IPS-15b (cell line): Measurements from ENCODE around the gene SETD1A.

Source experiments
- H3K27me3 ChIP-seq: one replicate; pipeline ENCODE4 v1.6.1; 2013; ENCODE audit warnings: low read length; ENCODE audit not compliant: control insufficient read depth, insufficient read depth
- H3K36me3 ChIP-seq: one replicate; pipeline ENCODE4 v1.6.1; 2013; ENCODE audit warnings: low read length; ENCODE audit not compliant: control insufficient read depth, insufficient read depth
- H3K4me1 ChIP-seq: one replicate; pipeline ENCODE4 v1.6.1; 2013; ENCODE audit warnings: mild to moderate bottlenecking, low read length; ENCODE audit not compliant: control insufficient read depth, insufficient read depth
- H3K4me3 ChIP-seq: one replicate; pipeline ENCODE4 v1.5.1; 2013; ENCODE audit warnings: low read depth, low read length
- H3K9ac ChIP-seq: one replicate; pipeline ENCODE4 v1.6.1; 2013; ENCODE audit warnings: low read depth, mild to moderate bottlenecking, low read length
- H3K9me3 ChIP-seq: one replicate; pipeline ENCODE4 v1.6.1; 2013; ENCODE audit warnings: mild to moderate bottlenecking, low read length; ENCODE audit not compliant: control insufficient read depth, insufficient read depth

Gene SETD1A

DNA sequence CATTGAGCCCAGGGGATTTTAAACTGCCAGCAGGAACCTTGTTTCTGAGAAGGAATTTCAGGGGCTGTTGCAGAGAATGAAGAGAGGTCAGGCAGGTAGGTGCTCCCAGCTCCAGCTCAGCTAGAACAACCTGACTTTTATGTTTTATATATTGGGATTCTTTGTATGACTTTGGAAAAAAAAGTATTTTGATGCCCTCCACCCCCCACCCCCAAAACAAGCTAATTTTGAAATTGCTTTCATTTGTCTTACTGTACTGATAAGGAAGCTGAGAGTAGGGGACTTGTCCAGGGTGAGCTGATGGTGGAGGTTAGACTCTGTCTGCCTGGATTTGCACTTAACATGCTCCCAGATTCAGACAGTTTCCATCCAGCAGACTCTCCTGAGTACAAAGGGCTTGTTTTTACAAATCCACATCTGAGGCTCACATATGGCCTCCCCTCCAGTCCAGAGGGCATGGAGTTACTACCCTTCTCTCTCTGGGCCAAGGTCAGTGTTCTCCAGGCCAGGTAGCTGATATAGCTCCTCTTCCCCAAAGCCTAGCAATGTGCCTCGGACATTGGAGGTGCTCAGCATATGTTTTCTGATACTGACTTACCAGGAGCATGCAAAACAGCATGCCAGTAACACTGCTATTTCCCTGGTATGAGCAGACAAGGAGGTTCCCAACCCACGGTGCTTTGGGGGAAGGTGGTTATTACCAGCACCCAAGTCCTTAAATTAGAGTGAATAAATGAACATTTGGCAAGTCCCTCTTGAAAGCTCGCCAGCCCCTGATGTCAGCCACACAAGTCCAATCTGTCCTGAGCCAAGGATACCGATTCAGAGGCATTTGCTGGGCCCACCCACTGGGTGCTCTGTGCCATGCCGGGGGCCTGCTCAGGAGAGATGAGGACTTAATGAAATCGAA is 41.6 kb downstream of the SETD1A start:
- Histone ChIP-seq H3K4me1 (peaks cover 12% of the 10 kb centered on the region), H3K4me3 (no peak overlapping the region), H3K9ac (no peak overlapping the region), H3K9me3 (no peaks in the 10 kb centered on the region), H3K27me3 (no peaks in the 10 kb centered on the region), H3K36me3 (no peaks in the 10 kb centered on the region)

DNA sequence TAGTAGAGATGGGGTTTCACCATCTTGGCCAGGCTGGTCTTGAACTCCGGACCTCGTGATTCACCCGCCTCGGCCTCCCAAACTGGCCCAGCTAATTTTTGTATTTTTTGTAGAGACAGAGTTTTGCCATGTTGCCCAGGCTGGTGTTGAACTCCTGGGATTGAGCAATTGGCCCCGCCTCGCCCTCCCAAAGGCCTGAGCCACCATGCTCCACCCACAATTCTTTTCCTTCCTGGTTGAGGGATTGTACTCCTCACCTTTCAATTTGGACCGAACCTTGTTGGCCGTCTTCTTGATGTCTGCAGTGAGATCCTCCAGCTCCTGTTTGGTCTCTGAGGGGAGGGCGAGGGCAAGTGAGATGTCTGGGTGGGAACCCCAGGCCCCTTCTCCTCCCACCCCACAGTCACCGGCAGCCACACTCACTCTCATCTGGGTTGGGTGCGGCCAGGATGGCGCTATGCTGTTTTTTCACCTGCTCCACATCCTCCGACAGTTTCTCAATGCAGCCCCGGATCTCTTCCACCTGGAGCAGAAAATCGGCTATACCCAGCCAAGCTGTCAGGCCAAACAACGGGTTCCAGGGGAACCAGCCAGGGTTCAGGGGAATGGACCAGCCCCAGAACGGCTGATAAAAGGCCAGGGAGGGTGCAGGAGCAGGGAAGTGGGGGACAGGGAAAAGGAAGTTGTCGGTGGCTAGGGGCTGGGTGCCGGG is 43.3 kb downstream of the SETD1A start:
- Histone ChIP-seq H3K4me1 (peaks cover 12% of the 10 kb centered on the region), H3K36me3 (no peaks in the 10 kb centered on the region), H3K9me3 (no peaks in the 10 kb centered on the region), H3K9ac (no peak overlapping the region), H3K4me3 (no peak overlapping the region), H3K27me3 (no peaks in the 10 kb centered on the region)

DNA sequence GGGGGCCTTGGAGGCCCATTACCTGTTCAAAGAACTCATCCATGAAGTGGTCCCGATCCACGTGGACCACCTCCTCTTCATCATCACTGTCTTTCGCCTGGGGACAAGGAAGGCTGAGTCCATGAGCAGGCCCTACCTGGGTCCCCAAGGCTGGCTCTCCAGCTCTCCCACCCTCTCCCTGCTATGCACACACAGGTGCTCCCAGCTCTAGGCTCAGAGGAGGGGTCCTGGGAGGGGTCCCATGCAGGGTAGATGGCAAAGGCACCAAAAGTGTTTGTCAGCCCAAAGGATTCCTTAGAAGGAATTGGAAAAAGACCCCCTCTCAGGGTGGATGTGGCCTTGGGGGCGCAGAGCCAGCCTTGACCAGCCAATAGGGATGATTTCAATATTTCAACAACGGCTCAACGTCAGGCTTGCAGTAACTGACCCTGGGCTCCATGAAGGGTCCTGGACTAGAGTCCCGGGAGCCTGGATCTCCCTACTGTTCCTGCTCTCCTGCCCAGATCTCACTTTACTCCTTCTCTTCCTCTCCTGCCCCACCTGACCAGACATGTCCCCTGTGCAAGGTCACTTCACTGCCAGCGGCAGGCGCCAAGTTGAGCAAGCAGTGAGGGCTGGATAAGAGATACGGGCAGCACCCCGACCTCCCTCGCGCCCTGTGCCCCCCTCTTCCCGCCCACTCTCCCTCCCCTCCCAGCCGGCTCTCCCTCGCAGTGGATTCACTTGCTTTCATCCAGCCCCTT is 44.1 kb downstream of the SETD1A start:
- Histone ChIP-seq H3K36me3 (no peaks in the 10 kb centered on the region), H3K4me3 (no peak overlapping the region), H3K4me1 (peaks cover 12% of the 10 kb centered on the region), H3K9ac (no peak overlapping the region), H3K27me3 (no peaks in the 10 kb centered on the region), H3K9me3 (no peaks in the 10 kb centered on the region)

DNA sequence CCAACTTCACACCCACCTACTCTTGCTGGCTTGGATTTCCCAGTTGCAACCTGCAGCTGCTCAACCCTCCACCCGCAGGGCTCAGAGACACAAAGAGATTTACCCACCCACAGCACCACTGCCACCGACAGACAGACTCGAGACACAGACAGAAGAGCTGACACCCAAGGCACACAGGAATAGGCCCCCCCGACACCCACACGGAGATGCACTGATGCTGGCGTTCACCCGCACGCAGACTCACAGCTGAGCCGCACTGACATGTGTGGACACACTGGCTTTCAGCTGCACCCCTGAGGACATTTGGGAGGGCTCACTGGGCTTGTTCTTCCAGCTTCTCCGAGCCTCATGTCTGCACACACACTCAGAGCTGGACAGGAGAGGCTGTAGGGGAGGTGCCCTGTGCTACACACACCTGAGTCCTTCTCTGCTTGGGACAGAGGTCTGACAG is 44.7 kb downstream of the SETD1A start:
- Histone ChIP-seq H3K9me3 (no peaks in the 10 kb centered on the region), H3K9ac (no peak overlapping the region), H3K36me3 (no peaks in the 10 kb centered on the region), H3K27me3 (no peaks in the 10 kb centered on the region), H3K4me1 (peaks cover 12% of the 10 kb centered on the region), H3K4me3 (no peak overlapping the region)

DNA sequence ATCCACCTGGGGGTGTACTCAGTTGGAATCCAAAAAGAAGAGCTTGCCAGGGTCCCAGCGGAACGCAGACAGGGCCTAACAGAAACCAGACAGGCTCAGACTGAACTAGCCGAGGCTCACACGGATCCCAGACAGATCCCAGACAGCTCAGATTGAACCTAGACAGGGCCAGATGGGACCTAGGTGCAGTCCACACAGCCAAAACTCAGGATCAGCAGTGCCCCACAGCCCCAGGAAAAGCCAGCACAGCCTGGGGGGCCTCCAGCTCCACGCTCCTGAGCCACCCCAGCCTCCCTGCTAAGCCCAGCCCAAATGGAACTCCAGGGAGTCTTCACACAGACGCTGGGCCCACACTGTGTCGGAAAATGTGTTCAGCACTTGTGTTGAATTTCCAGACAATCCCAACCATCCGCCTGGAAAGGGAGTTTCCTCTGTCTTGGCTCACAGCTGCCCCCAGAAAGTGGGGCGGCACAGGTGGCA is 45.3 kb downstream of the SETD1A start:
- H3K27me3 ChIP-seq, result no peaks in the 10 kb centered on the region
- H3K9ac ChIP-seq, result no peak overlapping the region
- H3K36me3 ChIP-seq, result no peaks in the 10 kb centered on the region
- H3K9me3 ChIP-seq, result no peaks in the 10 kb centered on the region
- no peak overlapping the region for H3K4me3 ChIP-seq
- peaks cover 8% of the 10 kb centered on the region for H3K4me1 ChIP-seq

DNA sequence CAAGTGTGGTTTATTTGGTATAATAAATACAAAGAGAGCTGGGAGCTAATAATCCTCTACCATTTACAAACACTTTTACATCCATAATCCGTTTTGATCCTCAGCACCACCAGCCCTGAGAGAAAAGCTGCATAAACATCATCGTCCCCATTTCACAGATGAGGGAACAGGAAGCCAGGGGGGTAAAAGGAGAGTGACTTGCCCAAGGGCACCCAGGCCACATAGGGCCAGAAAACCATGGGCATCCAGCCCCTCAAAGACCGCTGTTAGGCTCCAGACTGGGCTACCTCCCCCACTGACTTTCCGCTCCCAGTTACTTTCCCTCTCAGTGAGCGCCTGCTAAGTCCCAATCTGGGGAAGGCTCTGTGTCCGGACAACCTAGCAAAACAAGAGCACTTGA is 46.2 kb downstream of the SETD1A start:
- Histone ChIP-seq H3K9ac (no peak overlapping the region), H3K4me3 (no peak overlapping the region), H3K27me3 (no peaks in the 10 kb centered on the region), H3K4me1 (no peaks in the 10 kb centered on the region), H3K36me3 (no peaks in the 10 kb centered on the region), H3K9me3 (no peaks in the 10 kb centered on the region)

DNA sequence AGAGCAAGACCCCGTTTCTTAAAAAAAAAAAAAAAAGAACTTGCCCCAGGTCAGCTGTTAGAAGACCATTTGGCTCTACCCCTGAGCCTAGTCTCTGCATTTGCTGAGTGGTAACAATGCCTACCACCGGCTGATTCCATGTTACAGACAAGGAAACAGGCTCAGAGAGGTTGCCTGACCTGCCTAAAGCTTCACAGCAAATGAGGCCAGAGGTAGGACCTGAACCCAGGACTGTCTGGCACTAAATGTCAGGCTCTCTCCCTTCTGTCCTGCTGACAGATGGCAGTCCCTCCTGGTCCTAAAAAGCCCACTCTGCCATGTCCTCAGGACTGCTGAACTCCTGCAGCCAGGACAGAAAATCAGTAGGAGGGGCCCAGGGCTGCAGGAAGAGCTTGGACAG is 47.1 kb downstream of the SETD1A start:
- Histone ChIP-seq H3K27me3 (no peaks in the 10 kb centered on the region), H3K4me3 (no peak overlapping the region), H3K4me1 (no peaks in the 10 kb centered on the region), H3K36me3 (no peaks in the 10 kb centered on the region), H3K9ac (no peak overlapping the region), H3K9me3 (no peaks in the 10 kb centered on the region)

DNA sequence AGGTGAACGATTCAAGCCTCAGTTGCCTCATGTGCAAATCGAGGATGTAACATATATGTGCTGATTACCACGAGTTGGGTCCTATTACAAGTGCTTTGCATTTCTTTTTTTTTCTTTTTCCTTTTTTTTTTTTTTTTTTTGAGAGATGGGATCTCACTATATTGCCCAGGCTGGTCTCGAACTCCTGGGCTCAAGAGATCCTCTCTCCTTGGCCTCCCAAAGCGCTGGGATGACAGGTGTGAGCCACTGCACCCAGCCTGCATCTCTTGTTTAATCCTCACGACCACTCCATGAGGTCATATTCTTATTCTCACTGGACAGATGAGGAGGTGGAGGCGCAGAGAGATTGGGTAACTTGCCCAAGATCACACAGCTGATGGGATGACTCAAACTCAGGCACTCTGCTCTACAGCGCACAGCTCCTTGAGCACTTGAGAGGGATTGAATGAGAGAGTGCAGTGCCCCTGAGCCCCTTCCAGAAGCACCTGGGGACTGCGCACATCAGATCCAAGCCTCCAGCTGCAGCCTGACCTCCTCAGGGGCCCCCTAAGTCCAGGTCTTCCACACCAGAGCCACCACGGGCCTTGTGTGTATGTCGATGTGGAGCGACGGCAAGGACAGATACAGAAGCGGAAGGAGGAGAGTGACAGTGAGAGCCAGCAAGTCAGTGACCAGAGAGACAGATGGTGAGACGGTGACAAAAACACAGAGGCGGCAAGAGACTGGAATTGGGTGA is 48.0 kb downstream of the SETD1A start:
- Histone ChIP-seq H3K9me3 (no peaks in the 10 kb centered on the region), H3K4me1 (no peaks in the 10 kb centered on the region), H3K4me3 (no peak overlapping the region), H3K27me3 (no peaks in the 10 kb centered on the region), H3K36me3 (no peaks in the 10 kb centered on the region), H3K9ac (no peak overlapping the region)

DNA sequence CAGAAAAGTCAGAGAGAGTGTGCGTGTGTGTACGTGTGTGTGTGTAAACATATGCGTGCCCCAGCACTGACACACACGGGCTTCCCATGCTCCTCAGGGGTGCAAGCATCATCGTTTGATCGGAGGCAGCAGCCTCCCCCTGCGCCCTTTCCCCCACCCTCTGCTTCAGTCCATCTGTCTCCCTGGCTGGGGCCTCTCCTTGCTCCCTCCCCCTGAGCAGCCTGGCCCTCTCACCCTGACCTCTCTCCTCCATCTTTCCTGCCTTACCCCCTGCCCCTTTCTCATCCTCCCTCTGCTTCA is 48.5 kb downstream of the SETD1A start:
- H3K9me3 ChIP-seq, result no peaks in the 10 kb centered on the region
- H3K4me3 ChIP-seq, result no peak overlapping the region
- no peaks in the 10 kb centered on the region for H3K36me3 ChIP-seq
- no peaks in the 10 kb centered on the region for H3K27me3 ChIP-seq
- H3K4me1 ChIP-seq, result no peaks in the 10 kb centered on the region
- H3K9ac ChIP-seq, result no peak overlapping the region

DNA sequence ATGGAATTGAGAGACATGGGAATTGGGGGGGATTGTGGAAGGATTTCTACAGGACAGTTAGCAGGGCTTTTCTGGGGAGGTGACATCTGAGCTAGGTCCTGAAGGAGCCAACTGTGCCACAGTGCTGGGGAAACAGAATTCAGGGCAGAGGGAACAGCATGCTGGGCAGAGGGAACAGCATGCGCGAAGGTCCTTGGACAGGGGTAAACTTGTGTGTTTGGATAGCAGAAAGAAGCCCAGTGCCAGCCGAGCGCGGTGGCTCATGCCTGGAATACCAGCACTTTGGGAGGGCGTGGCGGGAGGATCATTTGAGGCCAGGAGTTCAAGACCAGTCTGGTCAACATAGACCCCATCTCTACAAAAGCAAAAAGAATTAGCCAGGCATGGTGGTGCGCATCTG is 49.0 kb downstream of the SETD1A start:
- H3K36me3 ChIP-seq, result no peaks in the 10 kb centered on the region
- no peak overlapping the region for H3K9ac ChIP-seq
- H3K4me3 ChIP-seq, result no peak overlapping the region
- peaks cover under 1% of the 10 kb centered on the region for H3K27me3 ChIP-seq
- no peaks in the 10 kb centered on the region for H3K4me1 ChIP-seq
- no peaks in the 10 kb centered on the region for H3K9me3 ChIP-seq

DNA sequence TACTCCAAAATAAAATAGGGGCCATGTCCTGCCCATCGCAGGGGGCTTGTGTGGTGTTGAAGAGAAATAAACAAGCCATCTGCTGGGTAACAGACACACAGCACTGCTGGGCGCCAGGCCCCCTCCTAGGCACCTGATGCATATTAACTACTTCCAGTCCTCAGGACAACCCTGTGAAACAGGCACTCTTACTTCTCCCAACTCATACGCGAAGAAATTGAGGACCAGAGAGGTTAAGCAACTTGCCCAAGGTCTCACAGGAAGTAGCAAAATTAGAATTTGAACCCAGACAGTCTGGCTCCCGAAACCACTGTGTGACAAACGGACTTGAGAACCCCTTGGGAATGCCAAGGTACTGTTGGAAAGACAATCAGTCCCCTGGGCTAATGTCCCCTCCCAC is 50.1 kb downstream of the SETD1A start:
- no peak overlapping the region for H3K4me3 ChIP-seq
- H3K27me3 ChIP-seq, result peaks cover 5% of the 10 kb centered on the region
- H3K9me3 ChIP-seq, result no peaks in the 10 kb centered on the region
- H3K36me3 ChIP-seq, result no peaks in the 10 kb centered on the region
- no peak overlapping the region for H3K9ac ChIP-seq
- H3K4me1 ChIP-seq, result no peaks in the 10 kb centered on the region
